H9 (cell line): ENCODE results near the gene GP1BB. TPM values are rescaled to one million over a fixed set of nuclear protein-coding genes. Genes with fewer than 3 reads are reported as not detected.

ENCODE experiments used
- DNase-seq: peaks from one replicate; pipeline ENCODE4 v3.0.0-alpha.2; 2017
- H2AFZ ChIP-seq: one replicate; pipeline ENCODE4 v1.6.1; 2013; ENCODE audit warnings: mild to moderate bottlenecking, low read length, control low read depth, moderate library complexity
- H2AK5ac ChIP-seq: 2 replicates; pipeline ENCODE4 v1.6.1; 2013; ENCODE audit warnings: low read length, control low read depth, mixed read lengths; ENCODE audit not compliant: insufficient read length
- H2BK120ac ChIP-seq: one replicate; pipeline ENCODE4 v1.6.1; 2013; ENCODE audit warnings: low read depth, mild to moderate bottlenecking, low read length, control low read depth, inconsistent platforms; ENCODE audit not compliant: poor library complexity, severe bottlenecking
- H2BK12ac ChIP-seq: 2 replicates; pipeline ENCODE4 v1.6.1; 2013; ENCODE audit warnings: low read length, control low read depth, mixed read lengths, low read depth; ENCODE audit not compliant: insufficient read length
- H2BK15ac ChIP-seq: 2 replicates; pipeline ENCODE4 v1.6.1; 2013; ENCODE audit warnings: low read depth, low read length, control low read depth
- H2BK20ac ChIP-seq: one replicate; pipeline ENCODE4 v1.6.1; 2013; ENCODE audit warnings: low read depth, mild to moderate bottlenecking, low read length, control low read depth, inconsistent platforms; ENCODE audit not compliant: poor library complexity, severe bottlenecking
- H2BK5ac ChIP-seq: 2 replicates; pipeline ENCODE4 v1.6.1; 2013; ENCODE audit warnings: low read length, control low read depth, mixed read lengths; ENCODE audit not compliant: insufficient read length
- H3K14ac ChIP-seq: 2 replicates; pipeline ENCODE4 v1.6.1; 2013; ENCODE audit warnings: low read length, control low read depth; ENCODE audit not compliant: insufficient read depth
- H3K18ac ChIP-seq: 2 replicates; pipeline ENCODE4 v1.6.1; 2013; ENCODE audit warnings: low read depth, mild to moderate bottlenecking, mixed read lengths, low read length, control low read depth; ENCODE audit not compliant: insufficient read length
- H3K23ac ChIP-seq: 2 replicates; pipeline ENCODE4 v1.6.1; 2013; ENCODE audit warnings: low read length, control low read depth, mixed read lengths, low read depth; ENCODE audit not compliant: insufficient read length
- H3K23me2 ChIP-seq: 2 replicates; pipeline ENCODE4 v1.6.1; 2013; ENCODE audit warnings: low read depth, mild to moderate bottlenecking, mixed read lengths, low read length, control low read depth; ENCODE audit not compliant: insufficient read length, poor library complexity, severe bottlenecking
- H3K27ac ChIP-seq: 2 replicates; pipeline ENCODE4 v1.5.1; 2013; ENCODE audit warnings: low read length, control low read depth, mixed read lengths, low read depth; ENCODE audit not compliant: insufficient read length
- H3K27me3 ChIP-seq: 2 replicates; pipeline ENCODE4 v1.6.1; 2013; ENCODE audit warnings: low read length, control low read depth, inconsistent platforms; ENCODE audit not compliant: insufficient read depth
- H3K4ac ChIP-seq: 2 replicates; pipeline ENCODE4 v1.6.1; 2013; ENCODE audit warnings: low read depth, mild to moderate bottlenecking, control low read depth, inconsistent platforms, low read length, moderate library complexity
- H3K4me1 ChIP-seq: 2 replicates; pipeline ENCODE4 v1.6.1; 2013; ENCODE audit warnings: low read length, control low read depth, inconsistent platforms; ENCODE audit not compliant: insufficient read depth
- H3K4me2 ChIP-seq: 2 replicates; pipeline ENCODE4 v1.6.1; 2013; ENCODE audit warnings: low read length, control low read depth, mixed read lengths; ENCODE audit not compliant: insufficient read length, insufficient read depth
- H3K56ac ChIP-seq: 2 replicates; pipeline ENCODE4 v1.6.1; 2013; ENCODE audit warnings: low read depth, mild to moderate bottlenecking, mixed read lengths, low read length, control low read depth; ENCODE audit not compliant: insufficient read length
- H3K79me1 ChIP-seq: 2 replicates; pipeline ENCODE4 v1.6.1; 2013; ENCODE audit warnings: low read depth, mild to moderate bottlenecking, moderate library complexity, low read length, control low read depth, inconsistent platforms; ENCODE audit not compliant: insufficient read depth, poor library complexity, severe bottlenecking
- H3K79me2 ChIP-seq: 2 replicates; pipeline ENCODE4 v1.6.1; 2013; ENCODE audit warnings: low read length, control low read depth, inconsistent platforms; ENCODE audit not compliant: insufficient read depth
- H3K9ac ChIP-seq: 2 replicates; pipeline ENCODE4 v1.6.1; 2013; ENCODE audit warnings: low read length, control low read depth, mixed read lengths; ENCODE audit not compliant: insufficient read length; ENCODE audit errors: extremely low read depth
- H3K9me3 ChIP-seq: one replicate; pipeline ENCODE4 v1.6.1; 2013; ENCODE audit warnings: low read depth, low read length, inconsistent platforms; ENCODE audit not compliant: control insufficient read depth
- H3T11ph ChIP-seq: one replicate; pipeline ENCODE4 v1.6.1; 2013; ENCODE audit warnings: mild to moderate bottlenecking, low read length, control low read depth, inconsistent platforms
- H4K20me1 ChIP-seq: one replicate; pipeline ENCODE4 v1.6.1; 2013; ENCODE audit not compliant: control insufficient read depth, insufficient read length, insufficient read depth
- H4K5ac ChIP-seq: 2 replicates; pipeline ENCODE4 v1.6.1; 2013; ENCODE audit warnings: low read depth, mild to moderate bottlenecking, mixed read lengths, low read length, control low read depth; ENCODE audit not compliant: insufficient read length
- H4K8ac ChIP-seq: replicated peaks from 2 replicates; pipeline ENCODE4 v1.6.1; 2013; ENCODE audit warnings: low read length, control low read depth, mixed read lengths, low read depth; ENCODE audit not compliant: insufficient read length
- H4K91ac ChIP-seq: 2 replicates; pipeline ENCODE4 v1.6.1; 2013; ENCODE audit warnings: low read depth, mild to moderate bottlenecking, moderate library complexity, mixed read lengths, low read length, control low read depth; ENCODE audit not compliant: insufficient read length
- H3K27ac Mint-ChIP-seq, 3 experiments: 2 replicates in 2 of 3; 3 replicates in 1 of 3; pipeline ENCODE4 v1.8.0; 2020 to 2021; ENCODE audit warnings: mixed read lengths in 3 of 3, mild to moderate bottlenecking in 1 of 3, moderate library complexity in 1 of 3
- H3K27me3 Mint-ChIP-seq: 2 replicates; pipeline ENCODE4 v1.8.0; 2021; ENCODE audit warnings: low read depth, mild to moderate bottlenecking, moderate library complexity, mixed read lengths
- H3K36me3 Mint-ChIP-seq, 3 experiments: 2 replicates in 2 of 3; 3 replicates in 1 of 3; pipeline ENCODE4 v1.8.0; 2020 to 2021; ENCODE audit warnings: low read depth in 3 of 3, mixed read lengths in 3 of 3; ENCODE audit not compliant: insufficient read depth in 1 of 3
- H3K4me1 Mint-ChIP-seq, 2 experiments: 2 replicates each; pipeline ENCODE4 v1.8.0; 2020; ENCODE audit warnings: mixed read lengths in 2 of 2
- H3K4me3 Mint-ChIP-seq, 2 experiments: 2 replicates in 1 of 2; 3 replicates in 1 of 2; pipeline ENCODE4 v1.8.0; 2020 to 2021; ENCODE audit warnings: mild to moderate bottlenecking in 2 of 2, mixed read lengths in 2 of 2, moderate library complexity in 1 of 2
- H3K9me3 Mint-ChIP-seq, 2 experiments: 2 replicates in 1 of 2; 3 replicates in 1 of 2; pipeline ENCODE4 v1.8.0; 2020; ENCODE audit warnings: mild to moderate bottlenecking in 2 of 2, mixed read lengths in 2 of 2, moderate library complexity in 1 of 2
- CTCF ChIP-seq: fragments of 200-600 bp; sonication (generic); conservative IDR thresholded peaks from 3 replicates; pipeline ENCODE4 v1.8.0; 2021; ENCODE audit warnings: antibody characterized with exemption, mild to moderate bottlenecking
- WGBS: extraction: QIAGEN DNeasy Blood & Tissue Kit; methylation state at CpG from one replicate; pipeline ENCODE4 v1.1.7; 2013; ENCODE audit warnings: missing lambda C conversion rate, low lambda C conversion rate, mixed read lengths; ENCODE audit not compliant: insufficient read length; ENCODE audit errors: extremely low coverage; 5-methylcytosine and 5-hydroxymethylcytosine counted together
- total RNA-seq: library from RNA; stranded (reverse); gene quantifications from 2 replicates; pipeline ENCODE4 v1.2.1, GENCODE V29; 2021

Gene GP1BB
- total RNA-seq, 1 experiment from 2014 or later = 3.4 TPM

GRCh38 chr22:19708321-19709011 lies 14.9 kb upstream of the GP1BB start:
- no CpG with 5 or more reads among the region's 20 CpGs for WGBS
- no peak overlapping the region for H3K9ac ChIP-seq
- TF ChIP-seq CTCF = no peak
- DNase-seq = peak; percentile 24
- Mint-ChIP-seq H3K27ac (peak overlapping the region in 1 of 3 experiments; percentile 94; a peak in 1 of 7 replicates), H3K4me1 (peaks cover 33 to 42% of the 10 kb centered on the region in 2 experiments), H3K4me3 (no peak overlapping the region), H3K27me3 (peaks cover 73% of the 10 kb centered on the region), H3K9me3 (no peaks in the 10 kb centered on the region; a peak in 1 of 5 replicates), H3K36me3 (no peaks in the 10 kb centered on the region)
- H3K4ac ChIP-seq = no peak overlapping the region
- no peak overlapping the region; the same call in 1 of the 2 replicates for H3K14ac ChIP-seq
- H2BK12ac ChIP-seq = no peak overlapping the region
- no peak overlapping the region for H3T11ph ChIP-seq
- H3K79me2 ChIP-seq = no peaks in the 10 kb centered on the region
- H3K18ac ChIP-seq = no peak overlapping the region
- H3K4me2 ChIP-seq = no peak overlapping the region
- H4K91ac ChIP-seq = no peak overlapping the region
- peaks cover 7% of the 10 kb centered on the region; the same call in 1 of the 2 replicates for H3K4me1 ChIP-seq
- no peak overlapping the region for H3K23ac ChIP-seq
- H3K27me3 ChIP-seq = no peaks in the 10 kb centered on the region
- H2BK15ac ChIP-seq = no peak overlapping the region
- H2AFZ ChIP-seq = no peak overlapping the region
- H3K27ac ChIP-seq = no peak overlapping the region
- no peaks in the 10 kb centered on the region for H4K20me1 ChIP-seq
- no peak overlapping the region for H2BK120ac ChIP-seq
- no peak overlapping the region for H4K8ac ChIP-seq
- no peaks in the 10 kb centered on the region for H3K79me1 ChIP-seq
- H4K5ac ChIP-seq = no peak overlapping the region
- H2BK20ac ChIP-seq = no peak overlapping the region
- H2BK5ac ChIP-seq = no peak overlapping the region
- H3K56ac ChIP-seq = no peak overlapping the region
- no peak overlapping the region for H2AK5ac ChIP-seq
- no peaks in the 10 kb centered on the region for H3K23me2 ChIP-seq
- no peaks in the 10 kb centered on the region for H3K9me3 ChIP-seq
